ENCODE data around the gene FAR2.

DNA sequence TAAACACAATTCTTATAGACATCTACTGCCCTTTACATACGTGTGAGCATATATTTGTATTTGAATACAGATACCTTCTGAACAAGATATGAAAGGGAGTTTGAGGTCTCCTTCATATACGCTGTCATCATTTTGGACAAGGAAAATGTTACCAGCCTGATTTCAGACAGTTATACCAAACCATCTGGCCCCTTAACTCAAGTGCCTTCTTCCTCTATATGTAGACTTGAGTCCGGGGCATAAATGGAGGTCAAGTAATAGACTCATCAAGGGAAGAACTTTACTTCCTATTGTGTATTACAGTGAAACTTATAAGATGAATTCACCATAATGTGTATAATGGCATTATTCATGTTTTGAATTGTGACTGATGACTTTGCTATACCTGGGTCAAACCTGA is 52.2 kb downstream of the FAR2 start:
- no peak for TF ChIP-seq JUNB (IDR thresholded peaks at IDR 0.05; ENCODE audit: unreplicated experiment)
- TF ChIP-seq EZH2 (IDR thresholded peaks at IDR 0.05; ENCODE audit: low read depth, unreplicated experiment) = no peak
- no peak for TF ChIP-seq POLR2AphosphoS5 (IDR thresholded peaks at IDR 0.05; ENCODE audit: low read depth)
- no peak for TF ChIP-seq EZH2phosphoT487 (IDR thresholded peaks at IDR 0.05; ENCODE audit: unreplicated experiment)
- TF ChIP-seq CTCF (conservative IDR thresholded peaks at IDR 0.05; ENCODE audit: low read depth in 2 of 2) = no peak
- no peak for TF ChIP-seq REST (IDR thresholded peaks at IDR 0.05; ENCODE audit: unreplicated experiment)

Measured in GM23338 (cell line).